Duodenal mucosa (tissue), 2 donors: ENCODE results near the gene PNMA3.
"Not testable (repeated sequence)": the region's sequence is repeated elsewhere in the genome, so short reads cannot be mapped to it uniquely, and the experiment has no call there.

Experiments
- H3K27ac ChIP-seq: one replicate; pipeline ENCODE4 v1.7.0; 2013; ENCODE audit warnings: low read depth, low read length
- H3K27me3 ChIP-seq, 2 donors: one replicate each; pipeline ENCODE4 v1.7.0; 2013; ENCODE audit warnings: low read length in 2 of 2, control low read depth in 1 of 2; ENCODE audit not compliant: insufficient read depth in 2 of 2, control insufficient read depth in 1 of 2
- H3K36me3 ChIP-seq, 2 donors: one replicate each; pipeline ENCODE4 v1.7.0; 2013; ENCODE audit warnings: low read length in 2 of 2, control low read depth in 1 of 2; ENCODE audit not compliant: insufficient read depth in 2 of 2, control insufficient read depth in 1 of 2
- H3K4me1 ChIP-seq, 2 donors: one replicate each; pipeline ENCODE4 v1.7.0; 2013; ENCODE audit warnings: low read length in 2 of 2, control low read depth in 1 of 2; ENCODE audit not compliant: insufficient read depth in 2 of 2, control insufficient read depth in 1 of 2
- H3K4me3 ChIP-seq, 2 donors: one replicate each; pipeline ENCODE4 v1.7.0; 2013; ENCODE audit warnings: low read length in 2 of 2, low read depth in 1 of 2
- H3K9ac ChIP-seq, 2 donors: one replicate each; pipeline ENCODE4 v1.7.0; 2013; ENCODE audit warnings: low read length in 2 of 2, low read depth in 1 of 2
- H3K9me3 ChIP-seq, 2 donors: one replicate each; pipeline ENCODE4 v1.7.0; 2013; ENCODE audit warnings: low read length in 2 of 2, control low read depth in 1 of 2; ENCODE audit not compliant: control insufficient read depth in 1 of 2

PNMA3 gene

GRCh38 chrX:153073331-153073730 is 17.1 kb downstream of the PNMA3 start:
- H3K36me3 ChIP-seq, H3K9ac ChIP-seq, H3K27ac ChIP-seq, H3K4me3 ChIP-seq, H3K9me3 ChIP-seq, H3K27me3 ChIP-seq, H3K4me1 ChIP-seq: not testable (repeated sequence)

DNA sequence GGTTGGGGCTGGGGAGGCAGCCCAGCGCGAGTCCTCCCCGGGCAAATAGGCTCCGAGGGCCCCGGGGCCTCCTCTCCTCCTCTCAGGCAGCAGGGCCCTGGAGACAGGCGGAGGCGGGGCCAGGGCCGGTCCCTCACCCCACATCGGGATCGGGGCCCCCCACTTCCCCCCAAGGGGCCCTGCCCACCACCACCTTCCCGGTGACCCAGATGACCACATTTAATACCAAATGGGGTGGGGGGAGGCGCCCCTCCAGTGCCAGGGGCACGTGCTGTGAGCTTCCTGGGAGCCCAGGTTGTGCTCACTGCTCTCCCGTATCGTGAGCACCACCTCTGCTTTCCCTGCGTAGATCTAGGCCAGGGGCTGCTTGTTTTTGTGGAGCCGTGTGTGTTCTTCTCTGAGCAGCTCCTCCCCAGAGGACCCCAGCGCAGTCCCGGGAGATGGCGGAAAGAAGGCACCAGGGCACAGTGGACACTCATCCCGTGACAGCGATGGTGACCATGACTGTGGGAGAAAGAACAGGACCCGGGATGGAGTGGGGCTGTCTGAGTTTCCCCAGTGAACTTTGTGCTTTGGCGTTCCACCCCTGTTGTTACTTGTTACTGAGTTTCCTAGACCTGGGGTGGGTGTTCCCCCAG is 18.1 kb downstream of the PNMA3 start:
- Histone ChIP-seq H3K4me1 (no peaks in the 10 kb centered on the region), H3K4me3 (no peak overlapping the region), H3K27ac (no peak overlapping the region), H3K9me3 (no peaks in the 10 kb centered on the region), H3K9ac (no peak overlapping the region), H3K36me3 (no peaks in the 10 kb centered on the region), H3K27me3 (no peaks in the 10 kb centered on the region)

DNA sequence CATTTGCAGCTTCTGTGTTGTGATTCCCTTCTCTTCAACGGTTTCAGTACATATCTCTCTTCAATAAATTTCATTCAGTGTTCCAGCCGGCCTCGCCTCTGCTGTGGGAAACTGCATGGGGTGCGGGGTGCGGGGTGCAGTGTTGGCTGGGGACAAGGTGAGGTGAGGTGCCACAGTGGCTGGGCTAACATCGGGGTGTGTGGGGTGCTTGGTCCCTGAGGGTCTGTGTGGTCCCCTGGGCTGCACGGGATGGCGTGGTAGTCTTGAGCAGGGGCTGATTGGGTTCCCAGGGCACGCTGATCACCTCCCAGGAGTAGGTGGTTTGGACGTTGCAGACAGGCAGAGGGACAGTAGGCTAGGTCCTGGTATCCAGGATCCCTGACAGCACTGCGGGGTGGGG is 18.7 kb downstream of the PNMA3 start:
- Histone ChIP-seq H3K9me3 (no peaks in the 10 kb centered on the region), H3K36me3 (no peaks in the 10 kb centered on the region), H3K4me3 (no peak overlapping the region), H3K27ac (no peak overlapping the region), H3K9ac (no peak overlapping the region), H3K4me1 (no peaks in the 10 kb centered on the region), H3K27me3 (no peaks in the 10 kb centered on the region)

- no peak overlapping the region for H3K27ac ChIP-seq
- no peaks in the 10 kb centered on the region for H3K27me3 ChIP-seq
- no peak overlapping the region for H3K9ac ChIP-seq
Measured at GRCh38 chrX:153075366-153075765, 19.1 kb downstream of the PNMA3 start.

DNA sequence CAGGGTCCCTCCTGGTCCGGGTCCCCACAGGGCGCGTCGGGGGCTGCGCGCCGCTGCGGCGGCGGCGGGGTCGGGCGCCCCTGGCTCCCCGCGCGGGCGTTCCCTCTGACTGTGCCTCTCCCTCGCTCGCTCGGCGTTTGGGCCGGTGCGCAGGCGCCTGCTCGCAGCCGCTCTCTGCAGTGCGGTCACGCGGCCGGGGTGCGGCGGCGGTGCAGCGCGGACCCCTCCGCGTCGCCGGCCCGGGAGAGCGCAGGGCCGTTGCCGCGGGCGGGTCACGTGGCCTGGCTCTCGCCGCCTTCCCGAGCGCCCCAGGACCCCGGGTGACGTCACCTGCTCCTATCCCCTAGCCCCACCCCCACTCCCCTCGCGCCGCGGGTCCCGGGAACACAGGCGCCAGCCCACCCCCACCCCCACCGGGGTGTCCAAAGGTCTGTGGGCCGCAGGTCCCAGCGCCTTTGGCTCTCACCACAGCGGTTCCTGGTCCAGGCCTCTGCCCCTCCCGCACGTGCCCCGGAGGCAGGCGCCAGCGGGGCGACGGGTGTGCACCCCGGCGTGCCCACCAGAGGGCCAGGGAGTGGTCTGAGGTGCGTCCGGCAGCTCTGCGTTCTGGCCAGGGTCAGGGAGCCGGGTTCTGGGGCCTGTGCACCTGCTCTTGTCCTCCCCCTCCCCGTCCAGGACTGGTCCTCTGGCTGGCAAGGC is 21.3 kb downstream of the PNMA3 start:
- H3K9me3 ChIP-seq, H3K4me1 ChIP-seq, H3K36me3 ChIP-seq, H3K27me3 ChIP-seq, H3K4me3 ChIP-seq, H3K9ac ChIP-seq, H3K27ac ChIP-seq: not testable (repeated sequence)

More at GRCh38 chrX:153075366-153075765, 19.1 kb downstream of the PNMA3 start:
- H3K4me3 ChIP-seq, result no peak overlapping the region
- no peaks in the 10 kb centered on the region for H3K36me3 ChIP-seq
- no peaks in the 10 kb centered on the region for H3K4me1 ChIP-seq
- no peaks in the 10 kb centered on the region for H3K9me3 ChIP-seq

DNA sequence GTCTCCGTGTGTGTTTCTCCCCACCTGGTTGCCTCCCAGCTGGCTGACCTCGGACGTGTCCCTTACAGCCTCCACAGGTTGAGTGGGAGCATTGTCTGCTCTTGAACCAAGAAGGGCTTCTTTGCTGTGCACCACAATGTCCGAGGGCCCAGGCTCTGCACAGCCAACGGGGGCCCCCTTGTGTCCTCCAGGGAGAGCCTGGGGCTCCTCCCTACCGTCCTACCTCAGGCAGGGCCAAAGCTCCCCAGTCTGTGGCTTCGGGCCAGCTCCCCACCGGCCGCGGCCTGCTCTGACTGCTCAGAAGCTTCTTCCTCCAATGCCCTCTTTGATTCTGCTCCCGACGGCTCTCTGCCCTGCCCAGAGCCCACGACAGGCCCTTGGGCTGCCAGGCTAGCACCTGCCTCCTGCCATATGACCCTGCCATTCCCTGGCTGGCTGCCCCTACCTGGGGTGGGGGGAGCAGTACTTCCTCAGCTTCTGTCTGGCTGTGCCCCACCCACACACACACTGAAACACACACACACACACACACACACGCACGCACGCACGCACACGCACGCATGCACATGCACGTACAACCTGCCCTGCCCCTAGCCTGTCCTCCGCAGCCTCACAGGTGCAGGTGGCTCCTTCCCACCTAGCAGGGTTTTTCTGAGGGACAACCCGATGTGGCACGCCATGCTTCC is 27.1 kb downstream of the PNMA3 start:
- H3K4me1 ChIP-seq, H3K9ac ChIP-seq, H3K9me3 ChIP-seq, H3K36me3 ChIP-seq, H3K4me3 ChIP-seq, H3K27ac ChIP-seq, H3K27me3 ChIP-seq: not testable (repeated sequence)

GRCh38 chrX:153102418-153102817 is 46.1 kb downstream of the PNMA3 start:
- no peaks in the 10 kb centered on the region for H3K9me3 ChIP-seq
- no peaks in the 10 kb centered on the region for H3K36me3 ChIP-seq
- H3K4me1 ChIP-seq, result no peaks in the 10 kb centered on the region
- no peak overlapping the region for H3K9ac ChIP-seq
- no peak overlapping the region for H3K4me3 ChIP-seq
- no peak overlapping the region for H3K27ac ChIP-seq
- no peaks in the 10 kb centered on the region for H3K27me3 ChIP-seq

DNA sequence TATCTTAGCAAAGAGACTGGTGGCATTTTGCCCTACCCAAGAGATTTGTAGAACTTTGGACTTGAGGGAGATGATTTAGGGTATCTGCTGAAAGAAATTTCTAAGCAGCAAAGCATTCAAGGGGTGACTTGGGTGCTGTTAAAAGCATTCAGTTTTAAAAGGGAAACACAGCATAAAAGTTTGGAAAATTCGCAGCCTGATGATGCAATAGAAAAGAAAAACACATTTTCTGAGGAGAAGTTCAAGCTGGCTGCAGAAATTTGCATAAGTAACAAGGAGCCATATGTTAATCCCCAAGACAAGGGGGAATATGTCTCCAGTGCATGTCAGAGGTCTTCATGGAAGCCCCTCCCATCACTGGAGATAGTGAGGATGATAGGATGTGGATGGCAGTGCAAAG is 48.7 kb downstream of the PNMA3 start:
- H3K9me3 ChIP-seq, H3K27ac ChIP-seq, H3K4me3 ChIP-seq, H3K4me1 ChIP-seq, H3K9ac ChIP-seq, H3K27me3 ChIP-seq, H3K36me3 ChIP-seq: not testable (repeated sequence)

- H3K36me3 ChIP-seq, H3K4me1 ChIP-seq, H3K4me3 ChIP-seq, H3K9ac ChIP-seq, H3K27ac ChIP-seq, H3K27me3 ChIP-seq, H3K9me3 ChIP-seq: not testable (repeated sequence)
Measured at GRCh38 chrX:153106092-153106801, 50.0 kb downstream of the PNMA3 start.
